ENCODE measurements around the gene DDN. TPM values are rescaled to one million over a fixed set of nuclear protein-coding genes. Genes with fewer than 3 reads are reported as not detected.
A peak's percentile ranks its signal among the peaks of the same experiment; 100 is the strongest.

The DDN gene
- total RNA-seq, 3 donors from 2014 or later = under 0.01 to 0.16 TPM; not detected in 1

DNA sequence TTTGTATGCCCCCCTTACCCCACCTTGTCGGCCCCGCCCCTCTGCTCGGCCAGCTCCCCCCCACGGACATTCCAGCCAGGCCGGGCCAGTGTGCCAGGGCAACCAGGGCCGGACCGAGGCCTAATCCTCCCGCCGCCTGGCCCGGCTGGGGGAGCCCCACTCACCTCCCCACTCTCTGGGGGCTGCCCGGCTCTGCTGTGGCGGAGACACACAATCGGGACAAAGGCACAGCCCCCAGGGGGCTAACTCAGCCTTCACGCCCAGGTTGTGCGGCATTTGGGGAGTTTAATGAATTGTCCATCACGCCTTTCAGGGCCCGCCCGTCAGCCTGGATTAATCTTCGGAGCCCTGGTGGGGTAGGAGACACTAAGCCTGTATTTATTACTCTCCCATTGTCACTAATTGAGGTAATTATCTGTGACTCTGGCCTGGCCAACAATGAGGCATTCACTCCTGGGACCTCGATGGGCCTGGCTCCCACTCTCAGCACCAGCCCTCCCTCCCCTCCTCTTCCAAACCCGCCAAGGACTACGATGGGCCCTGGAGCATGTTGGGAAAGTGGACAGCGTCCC is 12.4 kb downstream of the DDN start:
- intact Hi-C loops (cut with DNase I; ENCODE audit: low total_unique reads) = no loop called here
- Histone ChIP-seq H3K27me3 (peaks cover 0 to 10% of the 10 kb centered on the region in 2 donors), H3K27ac (no peak overlapping the region), H3K4me1 (no peaks in the 10 kb centered on the region), H3K4me3 (no peak overlapping the region), H3K36me3 (no peaks in the 10 kb centered on the region), H3K9me3 (no peaks in the 10 kb centered on the region)
- TF ChIP-seq POLR2A (IDR thresholded peaks at IDR 0.05) (no peak), POLR2AphosphoS5 (IDR thresholded peaks at IDR 0.05) (no peak)
- TF ChIP-seq, protein P1, sequence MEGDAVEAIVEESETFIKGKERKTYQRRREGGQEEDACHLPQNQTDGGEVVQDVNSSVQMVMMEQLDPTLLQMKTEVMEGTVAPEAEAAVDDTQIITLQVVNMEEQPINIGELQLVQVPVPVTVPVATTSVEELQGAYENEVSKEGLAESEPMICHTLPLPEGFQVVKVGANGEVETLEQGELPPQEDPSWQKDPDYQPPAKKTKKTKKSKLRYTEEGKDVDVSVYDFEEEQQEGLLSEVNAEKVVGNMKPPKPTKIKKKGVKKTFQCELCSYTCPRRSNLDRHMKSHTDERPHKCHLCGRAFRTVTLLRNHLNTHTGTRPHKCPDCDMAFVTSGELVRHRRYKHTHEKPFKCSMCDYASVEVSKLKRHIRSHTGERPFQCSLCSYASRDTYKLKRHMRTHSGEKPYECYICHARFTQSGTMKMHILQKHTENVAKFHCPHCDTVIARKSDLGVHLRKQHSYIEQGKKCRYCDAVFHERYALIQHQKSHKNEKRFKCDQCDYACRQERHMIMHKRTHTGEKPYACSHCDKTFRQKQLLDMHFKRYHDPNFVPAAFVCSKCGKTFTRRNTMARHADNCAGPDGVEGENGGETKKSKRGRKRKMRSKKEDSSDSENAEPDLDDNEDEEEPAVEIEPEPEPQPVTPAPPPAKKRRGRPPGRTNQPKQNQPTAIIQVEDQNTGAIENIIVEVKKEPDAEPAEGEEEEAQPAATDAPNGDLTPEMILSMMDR (IDR thresholded peaks at IDR 0.05) = no peak
- DNase-seq (ENCODE audit: low spot score in 2 of 2) = no peak

DNA sequence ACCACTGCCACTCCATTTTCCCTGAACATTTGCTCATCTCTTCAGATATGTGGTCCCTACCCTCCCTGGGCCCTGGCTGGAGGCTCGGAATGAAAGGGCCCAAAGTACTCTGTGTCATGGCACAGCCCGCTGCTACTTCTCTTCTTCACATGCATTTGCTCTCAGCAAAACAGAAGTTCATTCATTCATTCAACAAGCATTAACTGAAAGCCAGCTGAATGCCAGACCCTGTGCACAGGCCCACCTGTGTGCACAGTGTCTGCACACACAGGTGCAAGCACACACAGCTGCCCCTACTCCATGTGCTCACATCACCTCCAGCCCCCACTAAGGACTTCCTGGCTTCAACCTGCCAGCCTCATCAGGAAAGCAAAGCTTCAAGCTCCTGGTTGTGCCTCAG is 13.3 kb downstream of the DDN start:
- Histone ChIP-seq H3K4me1 (peaks cover 2 to 5% of the 10 kb centered on the region in 2 donors), H3K27ac (no peak overlapping the region), H3K9me3 (no peaks in the 10 kb centered on the region), H3K36me3 (no peaks in the 10 kb centered on the region), H3K4me3 (no peak overlapping the region), H3K27me3 (peaks cover 0 to 19% of the 10 kb centered on the region in 2 donors)
- intact Hi-C loops (cut with DNase I; ENCODE audit: low total_unique reads) = no loop called here
- DNase-seq (ENCODE audit: low spot score in 2 of 2) = no peak
- TF ChIP-seq POLR2A (IDR thresholded peaks at IDR 0.05) (no peak), POLR2AphosphoS5 (IDR thresholded peaks at IDR 0.05) (no peak)
- TF ChIP-seq, protein P1 (IDR thresholded peaks at IDR 0.05) = no peak

DNA sequence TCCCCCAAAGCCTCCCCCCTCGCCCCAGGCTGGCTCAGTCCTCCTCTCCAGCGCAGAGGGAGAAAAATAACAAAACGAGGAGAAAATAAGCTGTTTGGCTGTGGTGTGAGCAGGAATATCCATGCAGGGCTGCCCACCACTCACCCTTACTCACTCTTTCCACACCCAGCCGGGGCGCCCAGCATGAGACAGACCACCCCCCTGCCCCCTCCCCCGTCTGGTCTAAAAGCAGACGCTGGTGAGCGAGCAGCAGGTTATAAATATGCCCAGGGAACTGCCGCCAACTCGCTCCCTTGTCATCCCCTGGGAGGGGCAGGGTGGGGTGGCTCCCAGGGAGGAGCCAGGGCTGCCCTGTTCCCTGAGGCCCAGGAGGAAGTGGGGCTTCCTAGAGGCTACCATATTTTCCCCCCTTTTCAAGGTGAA is 13.7 kb downstream of the DDN start:
- H3K9me3 ChIP-seq = no peaks in the 10 kb centered on the region
- no peak for DNase-seq (ENCODE audit: low spot score in 2 of 2)
- TF ChIP-seq POLR2AphosphoS5 (IDR thresholded peaks at IDR 0.05) (no peak), POLR2A (IDR thresholded peaks at IDR 0.05) (no peak)
- TF ChIP-seq, protein P1 (IDR thresholded peaks at IDR 0.05) = no peak
- no peak overlapping the region for H3K4me3 ChIP-seq
- H3K4me1 ChIP-seq = peaks cover 6 to 9% of the 10 kb centered on the region in 2 donors
- peaks cover 0 to 24% of the 10 kb centered on the region in 2 donors for H3K27me3 ChIP-seq
- intact Hi-C loops (cut with DNase I; ENCODE audit: low total_unique reads) = no loop called here
- H3K27ac ChIP-seq = no peak overlapping the region
- H3K36me3 ChIP-seq = no peaks in the 10 kb centered on the region

DNA sequence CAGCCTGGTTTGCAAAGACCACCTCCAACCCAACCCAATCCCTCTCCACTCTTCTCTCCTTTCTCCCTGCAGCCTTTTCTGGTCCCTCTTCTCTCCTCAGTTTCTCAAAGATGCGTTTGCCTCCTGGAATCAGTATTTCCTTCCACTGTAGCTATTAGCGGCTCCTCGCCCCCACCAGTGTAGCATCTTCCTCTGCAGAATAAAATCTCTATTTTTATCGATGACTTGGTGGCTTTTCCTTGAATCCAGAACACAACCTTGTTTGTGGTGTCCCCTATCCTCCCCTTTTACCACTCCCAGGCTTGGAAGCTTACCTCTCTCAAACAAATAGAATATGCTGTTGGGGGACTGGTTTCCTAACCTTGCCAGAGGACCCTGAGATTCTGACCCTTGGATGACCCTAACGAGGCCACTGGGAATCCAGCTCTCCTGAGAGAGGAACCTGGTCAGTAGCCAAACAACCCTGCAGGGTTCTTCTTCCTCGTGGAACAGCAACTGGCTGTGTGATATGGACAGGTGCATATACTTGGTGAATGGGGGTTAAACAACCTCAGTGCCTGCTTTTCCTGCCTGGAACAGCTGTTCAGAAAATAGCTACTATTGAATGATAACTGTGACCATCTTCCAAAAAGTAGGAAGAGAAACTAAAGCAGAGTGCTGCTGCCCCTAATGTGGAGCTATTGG is 16.6 kb downstream of the DDN start:
- Histone ChIP-seq H3K27ac (no peak overlapping the region), H3K4me3 (no peak overlapping the region), H3K27me3 (peaks cover 3 to 49% of the 10 kb centered on the region in 2 donors), H3K9me3 (no peaks in the 10 kb centered on the region), H3K4me1 (peaks cover 18 to 32% of the 10 kb centered on the region in 2 donors), H3K36me3 (no peaks in the 10 kb centered on the region)
- TF ChIP-seq, protein P1 (IDR thresholded peaks at IDR 0.05) = no peak
- TF ChIP-seq POLR2AphosphoS5 (IDR thresholded peaks at IDR 0.05) (no peak), POLR2A (IDR thresholded peaks at IDR 0.05) (no peak)
- DNase-seq (ENCODE audit: low spot score in 2 of 2) = no peak
- intact Hi-C loops (cut with DNase I; ENCODE audit: low total_unique reads) = no loop called here

DNA sequence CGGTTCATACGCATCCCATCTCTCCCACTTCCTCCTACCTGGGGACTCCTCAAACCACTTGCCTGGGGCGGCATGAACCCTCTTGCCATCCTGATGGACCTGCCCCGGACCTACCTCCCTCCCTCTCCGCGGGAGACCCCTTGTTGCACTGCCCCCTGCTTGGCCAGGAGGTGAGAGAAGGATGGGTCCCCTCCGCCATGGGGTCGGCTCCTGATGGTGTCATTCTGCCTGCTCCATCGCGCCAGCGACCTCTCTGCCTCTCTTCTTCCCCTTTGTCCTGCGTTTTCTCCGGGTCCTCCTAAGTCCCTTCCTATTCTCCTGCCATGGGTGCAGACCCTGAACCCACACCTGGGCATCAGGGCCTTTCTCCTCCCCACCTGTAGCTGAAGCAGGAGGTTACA is 17.4 kb downstream of the DDN start:
- TF ChIP-seq, protein P1 (IDR thresholded peaks at IDR 0.05) = no peak
- no peak for TF ChIP-seq POLR2AphosphoS5 (IDR thresholded peaks at IDR 0.05)
- no peak for TF ChIP-seq POLR2A (IDR thresholded peaks at IDR 0.05)
- intact Hi-C loops (cut with DNase I; ENCODE audit: low total_unique reads) = no loop called here
- no peaks in the 10 kb centered on the region for H3K9me3 ChIP-seq
- peak overlapping the region in 2 of 3 donors; percentile 42 to 66 for H3K4me3 ChIP-seq
- peaks cover 3 to 56% of the 10 kb centered on the region in 2 donors for H3K27me3 ChIP-seq
- DNase-seq (ENCODE audit: low spot score in 2 of 2) = no peak
- H3K36me3 ChIP-seq = no peaks in the 10 kb centered on the region
- no peak overlapping the region for H3K27ac ChIP-seq
- peaks cover 18 to 32% of the 10 kb centered on the region in 2 donors for H3K4me1 ChIP-seq
